Erythroblast (primary cell): ENCODE results near the gene ZSWIM5.

Experiments
- GATA1 ChIP-seq: IDR thresholded peaks from 2 replicates; pipeline ENCODE4 v1.6.1; 2011; ENCODE audit warnings: low read depth, mild to moderate bottlenecking, control low read depth, low read length, moderate library complexity
- POLR2A ChIP-seq: IDR thresholded peaks from 2 replicates; pipeline ENCODE4 v1.6.1; 2011; ENCODE audit warnings: mild to moderate bottlenecking, low read length

GRCh38 chr1:44994309-44994898 is 212.0 kb downstream of the ZSWIM5 start:
- TF ChIP-seq POLR2A: no peak
- TF ChIP-seq GATA1: no peak
